ENCODE results near the gene MAEA. TPM values are rescaled to one million over a fixed set of nuclear protein-coding genes. Genes with fewer than 3 reads are reported as not detected.

The MAEA gene
- polyA plus RNA-seq, 1 experiment = 94.4 TPM

DNA sequence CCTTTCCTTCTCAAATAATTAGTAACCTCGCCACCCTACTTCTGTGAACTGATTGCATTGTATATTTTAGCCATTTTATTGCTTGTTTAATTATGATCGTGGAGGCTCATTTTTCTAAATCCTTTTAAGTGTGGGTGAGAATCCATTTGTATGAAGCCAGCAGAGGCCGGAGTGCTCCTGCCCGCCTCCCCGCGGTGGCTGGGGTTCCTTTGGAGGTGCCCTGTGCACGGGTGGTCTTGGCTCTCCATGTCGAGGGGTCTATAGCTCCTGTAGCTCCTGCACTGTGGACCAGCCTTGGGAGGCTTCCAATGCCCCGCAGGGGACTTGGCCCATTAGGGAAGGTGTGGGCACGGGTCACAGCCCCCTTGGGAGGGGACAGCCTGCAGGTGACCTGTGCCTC, 72.4 kb downstream of the MAEA start:
- Histone ChIP-seq H3K4me3 (ENCODE audit: low read depth, low read length) (no peak overlapping the region), H3K36me3 (ENCODE audit: control insufficient read depth, insufficient read depth, low read length) (peaks cover 4% of the 10 kb centered on the region), H3K27me3 (ENCODE audit: control insufficient read depth, insufficient read depth, low read length) (no peaks in the 10 kb centered on the region)
- no peak for TF ChIP-seq CTCF (IDR thresholded peaks at IDR 0.05; ENCODE audit: insufficient read depth, low read depth, low read length)
- ChIA-PET CTCF (no interaction called here), POLR2A (no interaction called here)
- no peak for DNase-seq (ENCODE audit: low read depth)

DNA sequence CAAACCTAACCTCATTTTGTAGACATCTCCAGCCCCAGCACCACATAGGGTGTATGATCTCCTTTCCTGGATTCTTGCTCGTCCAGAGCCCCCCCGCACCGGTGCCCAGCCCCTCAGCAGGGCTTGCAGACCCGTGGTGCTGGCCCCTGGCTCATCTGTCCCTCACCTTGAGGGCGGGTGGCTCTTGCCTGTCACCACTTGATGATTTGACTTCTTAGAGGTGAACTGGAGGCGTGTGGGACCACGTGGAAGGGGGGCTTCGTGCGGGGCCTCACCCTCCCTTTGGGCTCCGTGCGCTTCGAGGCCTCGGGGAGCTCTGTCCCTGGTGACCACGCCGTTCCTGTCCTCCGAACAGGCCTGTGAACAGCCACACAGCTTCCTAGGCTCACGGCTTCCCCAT, 72.8 kb downstream of the MAEA start:
- DNase-seq (ENCODE audit: low read depth) = no peak
- ChIA-PET POLR2A (no interaction called here), CTCF (no interaction called here)
- Histone ChIP-seq H3K4me3 (ENCODE audit: low read depth, low read length) (no peak overlapping the region), H3K27me3 (ENCODE audit: control insufficient read depth, insufficient read depth, low read length) (no peaks in the 10 kb centered on the region), H3K36me3 (ENCODE audit: control insufficient read depth, insufficient read depth, low read length) (peaks cover 2% of the 10 kb centered on the region)
- no peak for TF ChIP-seq CTCF (IDR thresholded peaks at IDR 0.05; ENCODE audit: insufficient read depth, low read depth, low read length)

GRCh38 chr4:1363513-1363912, 73.8 kb downstream of the MAEA start:
- Histone ChIP-seq H3K4me3 (ENCODE audit: low read depth, low read length) (no peak overlapping the region), H3K27me3 (ENCODE audit: control insufficient read depth, insufficient read depth, low read length) (no peaks in the 10 kb centered on the region), H3K36me3 (ENCODE audit: control insufficient read depth, insufficient read depth, low read length) (peaks cover 3% of the 10 kb centered on the region)
- TF ChIP-seq CTCF (IDR thresholded peaks at IDR 0.05; ENCODE audit: insufficient read depth, low read depth, low read length) = no peak
- DNase-seq (ENCODE audit: low read depth) = no peak
- ChIA-PET POLR2A (no interaction called here), CTCF (no interaction called here)

GRCh38 chr4:1364217-1364616, 74.5 kb downstream of the MAEA start:
- CTCF ChIA-PET = interaction anchor here (2.4 kb wide), 1 partner anchor 8 kb away, joined by 9 read pairs; no protein-coding TSS in a partner anchor
- peaks cover 5% of the 10 kb centered on the region for H3K36me3 ChIP-seq (ENCODE audit: control insufficient read depth, insufficient read depth, low read length)
- DNase-seq (ENCODE audit: low read depth) = no peak
- POLR2A ChIA-PET = no interaction called here
- no peak for TF ChIP-seq CTCF (IDR thresholded peaks at IDR 0.05; ENCODE audit: insufficient read depth, low read depth, low read length)
- H3K27me3 ChIP-seq (ENCODE audit: control insufficient read depth, insufficient read depth, low read length) = no peaks in the 10 kb centered on the region
- no peak overlapping the region for H3K4me3 ChIP-seq (ENCODE audit: low read depth, low read length)

- no peak for TF ChIP-seq CTCF (IDR thresholded peaks at IDR 0.05; ENCODE audit: insufficient read depth, low read depth, low read length)
- peaks cover 5% of the 10 kb centered on the region for H3K36me3 ChIP-seq (ENCODE audit: control insufficient read depth, insufficient read depth, low read length)
- H3K4me3 ChIP-seq (ENCODE audit: low read depth, low read length) = no peak overlapping the region
- DNase-seq (ENCODE audit: low read depth) = no peak
- POLR2A ChIA-PET = no interaction called here
- CTCF ChIA-PET = interaction anchor here (0.6 to 2.4 kb wide), 3 partner anchors 8 to 265 kb away, joined by 3 to 9 read pairs (median 5); no protein-coding TSS in a partner anchor
- H3K27me3 ChIP-seq (ENCODE audit: control insufficient read depth, insufficient read depth, low read length) = no peaks in the 10 kb centered on the region
Observed at GRCh38 chr4:1364748-1365147, 75.1 kb downstream of the MAEA start.

Data from BJ (cell line).